HG03097 (cell line): ENCODE results near the gene WFIKKN1.

Experiments used
- ATAC-seq: cut with Tn5 transposase; IDR thresholded peaks from one replicate; pipeline ENCODE4 v1.9.1; 2021; ENCODE audit not compliant: unreplicated experiment, low FRiP score

The WFIKKN1 gene

GRCh38 chr16:672371-672770 is 41.6 kb downstream of the WFIKKN1 start:
- no peak for ATAC-seq

GRCh38 chr16:672851-673250 is 42.1 kb downstream of the WFIKKN1 start:
- no peak for ATAC-seq

- no peak for ATAC-seq
Observed at GRCh38 chr16:673399-673991, 42.7 kb downstream of the WFIKKN1 start.

GRCh38 chr16:674214-674881 is 43.6 kb downstream of the WFIKKN1 start:
- ATAC-seq = no peak

GRCh38 chr16:674968-675883 is 44.4 kb downstream of the WFIKKN1 start, which contains the start of gene RHBDL1:
RHBDL1 (plus strand) TSS chr16:675671; CDS start chr16:675791, 120 bp downstream.
- ATAC-seq = no peak

- ATAC-seq = no peak
Observed at GRCh38 chr16:675884-676564, 45.2 kb downstream of the WFIKKN1 start.

GRCh38 chr16:676565-676902 is 45.7 kb downstream of the WFIKKN1 start:
- no peak for ATAC-seq

- ATAC-seq = no peak
Observed at GRCh38 chr16:676913-677312, 46.1 kb downstream of the WFIKKN1 start.

GRCh38 chr16:677316-678190 is 46.8 kb downstream of the WFIKKN1 start:
- no peak for ATAC-seq

GRCh38 chr16:678209-678857 is 47.5 kb downstream of the WFIKKN1 start:
- ATAC-seq = no peak

- no peak for ATAC-seq
Observed at GRCh38 chr16:678858-679813, 48.4 kb downstream of the WFIKKN1 start.

GRCh38 chr16:679814-680624 is 49.2 kb downstream of the WFIKKN1 start, which contains the start of gene STUB1:
STUB1 (plus strand) TSS chr16:680410; CDS start chr16:680526, 116 bp downstream.
- peak; percentile 34 for ATAC-seq

GRCh38 chr16:680625-680945 is 49.8 kb downstream of the WFIKKN1 start:
- no peak for ATAC-seq

- ATAC-seq = no peak
Observed at GRCh38 chr16:680967-681745, 50.4 kb downstream of the WFIKKN1 start.

- no peak for ATAC-seq
Observed at GRCh38 chr16:681746-682427, 51.1 kb downstream of the WFIKKN1 start.
